Uterus (tissue), 2 donors: ENCODE results near the gene MCTP2.

Experiments used
- CTCF ChIP-seq, 4 experiments: fragments of 200-600 bp in 2 of 4; fragments of 450-650 bp in 2 of 4; sonication (generic) in 2 of 4; IDR thresholded peaks; one replicate each; pipeline ENCODE4 v1.5.1; 2016 to 2019; ENCODE audit warnings: antibody characterized with exemption in 4 of 4, mild to moderate bottlenecking in 2 of 4, moderate library complexity in 1 of 4
- POLR2A ChIP-seq, 2 donors: fragments of 450-650 bp; IDR thresholded peaks; one replicate each; pipeline ENCODE4 v1.6.1; 2016; ENCODE audit warnings: antibody characterized with exemption in 2 of 2, mild to moderate bottlenecking in 1 of 2, moderate library complexity in 1 of 2

- no peak for TF ChIP-seq CTCF (IDR thresholded peaks at IDR 0.05)
- TF ChIP-seq POLR2A (IDR thresholded peaks at IDR 0.05) = no peak
Measured at GRCh38 chr15:94383706-94384105, 152.3 kb downstream of the MCTP2 start.
